ENCODE results near the gene SRP14.

SRP14 gene

DNA sequence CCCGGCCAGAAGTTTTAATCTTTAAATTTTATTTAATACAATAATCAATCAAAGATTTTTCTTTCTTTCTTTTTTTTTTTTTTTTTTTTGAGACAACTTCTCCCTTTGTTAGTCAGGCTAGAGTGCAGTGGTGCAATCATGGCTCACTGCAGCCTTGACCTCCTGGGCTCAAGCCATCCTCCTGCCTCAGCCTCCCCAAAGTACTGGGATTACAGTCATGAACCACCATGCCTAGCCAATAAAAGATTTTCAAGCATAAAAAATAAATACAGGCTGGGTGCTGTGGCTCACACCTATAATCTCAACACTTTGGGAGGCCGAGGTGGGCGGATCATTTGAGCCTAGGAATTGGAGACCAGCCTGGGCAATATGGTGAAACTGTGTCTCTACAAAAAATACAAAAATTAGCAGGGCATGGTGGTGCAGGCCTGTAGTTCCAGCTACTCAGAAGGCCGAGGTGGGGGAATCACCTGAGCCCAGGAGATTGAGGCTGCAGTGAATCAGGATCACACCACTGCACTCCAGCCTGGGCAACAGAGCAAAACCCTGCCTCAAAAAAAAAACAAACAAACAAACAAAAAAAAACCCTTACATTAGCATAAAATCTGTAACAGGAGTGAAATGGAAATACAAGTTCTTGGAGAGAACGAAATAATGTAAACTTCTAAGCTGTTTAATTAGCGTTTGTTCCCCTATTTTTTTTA is 29.1 kb upstream of the SRP14 start:
- DNase-seq = no peak

DNA sequence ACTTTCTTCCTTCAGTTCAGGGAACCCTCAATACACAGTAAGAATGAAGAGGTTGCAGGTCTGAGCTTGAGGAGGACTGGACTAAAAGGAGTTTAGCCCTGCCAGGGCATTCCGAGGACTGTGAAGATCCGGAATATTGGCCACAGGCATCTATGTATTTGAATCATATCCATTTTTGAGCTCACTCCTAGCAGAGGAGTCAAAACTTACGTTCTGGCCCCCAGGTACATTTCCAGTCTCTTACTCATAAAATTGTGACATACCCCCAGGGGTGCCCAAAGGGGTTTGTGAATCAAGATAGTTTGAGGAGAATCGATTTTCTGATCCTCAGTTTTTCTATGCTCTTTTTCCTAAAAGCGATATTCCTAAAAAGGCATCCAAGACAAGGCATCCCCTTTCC is 27.6 kb upstream of the SRP14 start:
- DNase-seq = no peak

GRCh38 chr15:40065166-40065565 is 26.2 kb upstream of the SRP14 start:
- no peak for DNase-seq

DNA sequence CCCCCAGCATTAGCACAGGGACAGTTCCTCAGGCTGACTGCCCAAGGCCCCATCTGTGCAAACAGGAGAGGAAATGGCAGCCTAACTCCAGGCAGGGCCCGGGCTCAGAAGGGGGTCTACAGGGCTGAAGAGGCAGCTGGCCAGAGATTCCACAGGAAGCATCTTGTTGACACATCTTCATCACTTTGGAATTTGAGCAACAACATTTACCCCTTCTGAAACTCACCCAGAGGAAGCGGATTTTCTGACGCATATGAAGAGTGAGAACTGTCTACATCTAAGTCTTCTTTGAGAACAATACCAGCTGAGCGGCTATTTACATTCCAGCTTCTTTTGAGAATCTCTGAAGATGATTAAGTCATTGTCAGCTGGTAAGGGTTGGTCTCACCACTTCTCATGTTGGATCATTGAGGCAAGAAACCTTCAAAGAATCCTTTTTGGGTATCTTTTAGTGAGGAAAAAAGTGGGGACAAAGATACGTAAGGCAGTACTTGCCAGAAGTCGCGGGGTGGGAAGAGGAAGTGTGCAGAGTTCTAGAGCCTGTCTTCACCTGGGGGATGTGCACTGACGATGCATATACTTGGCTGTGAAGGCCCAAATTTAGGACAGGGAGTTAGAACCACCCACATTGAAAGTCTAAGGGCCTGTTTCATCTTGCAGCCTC is 25.4 kb upstream of the SRP14 start:
- no peak for DNase-seq

- DNase-seq = no peak
Observed at GRCh38 chr15:40063563-40064011, 24.6 kb upstream of the SRP14 start.

DNA sequence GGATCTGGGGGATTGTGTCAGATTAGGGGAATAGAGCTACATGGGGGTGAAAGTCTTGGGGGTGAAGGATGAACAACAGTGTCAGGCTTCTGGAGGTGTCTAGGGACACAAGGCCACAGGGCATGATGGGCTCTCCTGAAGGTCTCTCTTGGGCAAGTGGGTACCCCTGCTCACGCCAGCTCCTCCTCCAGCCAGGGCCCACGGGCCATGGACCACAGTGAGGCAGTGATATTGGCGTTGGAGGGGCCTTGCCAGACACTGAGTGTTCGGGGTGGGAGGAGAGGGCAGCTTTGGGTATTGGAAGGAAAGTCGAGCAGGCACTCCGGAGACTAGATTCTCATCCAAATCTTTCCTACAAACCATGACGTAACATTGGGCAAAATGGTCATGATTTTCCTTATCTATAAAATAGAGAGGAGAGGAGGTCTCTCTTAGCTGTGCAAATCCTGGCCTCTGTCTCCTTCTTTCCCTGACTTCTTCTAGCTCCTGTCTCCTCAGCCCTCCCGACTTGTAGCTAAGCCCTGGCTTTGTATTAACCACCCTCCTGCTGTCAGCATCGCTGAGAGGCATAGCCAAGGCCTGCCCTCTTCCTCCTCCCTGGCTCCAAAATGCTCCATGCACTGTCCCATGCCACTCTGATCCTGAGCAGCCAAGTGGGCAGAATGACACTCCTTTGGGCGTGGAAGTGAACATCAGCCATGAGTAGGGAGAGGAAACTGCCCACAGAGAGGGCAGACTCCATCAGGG is 24.0 kb upstream of the SRP14 start:
- no peak for DNase-seq

- DNase-seq = no peak
Observed at GRCh38 chr15:40061212-40061901, 22.4 kb upstream of the SRP14 start.

DNA sequence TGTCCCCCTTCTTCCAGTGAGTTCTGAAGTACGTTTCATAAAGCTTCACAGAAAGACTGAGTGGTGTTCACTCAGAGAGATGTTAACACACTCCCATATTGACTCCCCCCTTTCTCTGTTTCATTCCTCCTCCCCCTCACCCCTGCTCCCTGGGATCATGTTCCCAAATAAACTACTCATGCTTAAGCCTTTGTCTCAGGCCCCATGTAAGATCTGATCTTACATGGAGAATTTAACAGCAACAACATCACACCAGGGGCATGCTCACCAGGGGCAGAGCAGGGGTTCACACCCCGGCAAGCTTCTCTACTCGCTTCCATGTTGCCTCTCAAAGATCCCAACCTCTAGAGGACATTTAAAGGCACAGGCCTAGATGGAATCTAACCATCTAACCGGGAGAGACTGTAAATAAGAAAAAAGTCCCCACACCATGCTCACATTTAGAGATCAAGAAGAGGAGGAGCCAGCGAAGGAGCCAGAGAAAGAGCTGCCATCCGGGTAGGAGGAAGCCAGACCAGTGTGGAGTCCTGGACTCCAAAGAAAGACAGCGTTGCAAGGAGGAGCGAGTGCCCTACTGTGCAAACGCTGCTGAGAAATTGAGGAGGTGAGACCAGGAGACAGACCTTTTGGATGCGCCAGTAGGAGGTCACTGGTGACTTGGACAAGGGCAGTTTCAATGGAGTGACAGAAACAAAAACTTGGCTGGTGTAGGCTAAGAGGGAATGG is 21.4 kb upstream of the SRP14 start:
- DNase-seq = no peak

GRCh38 chr15:40059821-40060220 is 20.8 kb upstream of the SRP14 start:
- no peak for DNase-seq

DNA sequence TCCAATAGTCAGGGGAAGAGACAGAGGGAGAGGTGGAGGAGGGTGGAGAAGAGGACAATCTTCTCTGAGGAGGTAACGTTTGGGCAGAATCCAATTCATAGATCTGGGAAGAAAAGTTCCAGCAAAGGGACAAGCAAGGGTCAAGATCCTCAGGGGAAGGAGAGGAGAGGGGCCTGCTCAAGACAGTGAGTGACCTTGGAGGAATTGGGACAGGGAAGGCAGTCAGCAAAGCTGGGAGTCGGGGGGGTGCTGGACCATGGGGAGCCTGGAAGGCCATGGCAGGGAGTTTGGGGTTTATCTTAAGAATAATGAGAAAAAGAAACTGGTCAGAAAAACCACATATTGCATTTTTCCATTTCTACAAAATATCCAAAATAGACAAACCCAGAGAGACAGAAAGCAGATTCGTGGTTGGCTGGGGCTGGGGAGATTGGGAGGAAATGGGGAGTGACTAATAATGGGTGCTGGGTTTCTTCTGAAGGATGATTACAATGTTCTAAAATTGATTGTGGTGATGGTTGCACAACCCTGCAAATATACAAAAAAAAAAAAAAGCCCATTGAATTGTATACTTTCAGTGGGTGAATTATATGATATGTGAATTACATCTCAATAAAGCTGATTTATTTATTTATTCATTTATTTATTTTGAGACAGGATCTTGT is 19.6 kb upstream of the SRP14 start:
- no peak for DNase-seq

GRCh38 chr15:40055576-40056293 is 16.8 kb upstream of the SRP14 start:
- no peak for DNase-seq

DNA sequence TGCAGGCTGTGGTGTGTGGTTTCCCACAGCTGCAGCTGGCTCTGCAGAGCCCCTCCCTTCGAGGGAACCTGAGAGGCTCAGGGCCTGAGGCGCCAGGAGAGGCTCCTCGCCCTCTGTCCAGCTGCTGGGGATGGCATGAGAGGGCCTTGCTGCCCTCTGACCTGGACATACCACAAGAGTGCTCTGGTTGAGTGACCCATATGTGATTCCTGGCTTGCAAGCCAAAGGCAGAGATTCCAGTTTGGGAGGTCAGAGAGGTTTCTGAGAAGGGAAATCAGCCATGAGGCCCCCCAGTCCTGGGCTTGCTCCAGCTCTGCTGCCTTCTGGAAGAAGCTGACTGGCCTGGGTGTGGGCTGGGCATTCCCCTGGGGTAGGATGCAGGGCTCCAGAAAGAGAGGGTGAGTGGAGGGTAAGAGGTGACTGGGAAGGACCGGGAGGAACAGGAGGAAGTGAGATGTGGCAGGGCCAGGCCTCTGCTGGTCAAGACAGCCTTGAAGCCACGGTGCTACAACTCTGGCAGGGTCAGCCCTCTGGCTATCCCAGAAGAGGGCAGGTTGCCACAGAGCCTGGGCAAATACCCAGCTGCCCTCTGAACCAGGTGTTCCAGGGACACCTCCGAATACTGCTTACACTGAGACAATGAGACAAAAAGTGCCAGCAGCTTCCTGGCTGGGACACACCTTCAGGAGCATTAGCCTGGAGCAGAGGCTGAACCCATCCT is 16.0 kb upstream of the SRP14 start:
- peak; percentile 18 for DNase-seq

- no peak for DNase-seq
Observed at GRCh38 chr15:40054605-40054854, 15.5 kb upstream of the SRP14 start.

DNA sequence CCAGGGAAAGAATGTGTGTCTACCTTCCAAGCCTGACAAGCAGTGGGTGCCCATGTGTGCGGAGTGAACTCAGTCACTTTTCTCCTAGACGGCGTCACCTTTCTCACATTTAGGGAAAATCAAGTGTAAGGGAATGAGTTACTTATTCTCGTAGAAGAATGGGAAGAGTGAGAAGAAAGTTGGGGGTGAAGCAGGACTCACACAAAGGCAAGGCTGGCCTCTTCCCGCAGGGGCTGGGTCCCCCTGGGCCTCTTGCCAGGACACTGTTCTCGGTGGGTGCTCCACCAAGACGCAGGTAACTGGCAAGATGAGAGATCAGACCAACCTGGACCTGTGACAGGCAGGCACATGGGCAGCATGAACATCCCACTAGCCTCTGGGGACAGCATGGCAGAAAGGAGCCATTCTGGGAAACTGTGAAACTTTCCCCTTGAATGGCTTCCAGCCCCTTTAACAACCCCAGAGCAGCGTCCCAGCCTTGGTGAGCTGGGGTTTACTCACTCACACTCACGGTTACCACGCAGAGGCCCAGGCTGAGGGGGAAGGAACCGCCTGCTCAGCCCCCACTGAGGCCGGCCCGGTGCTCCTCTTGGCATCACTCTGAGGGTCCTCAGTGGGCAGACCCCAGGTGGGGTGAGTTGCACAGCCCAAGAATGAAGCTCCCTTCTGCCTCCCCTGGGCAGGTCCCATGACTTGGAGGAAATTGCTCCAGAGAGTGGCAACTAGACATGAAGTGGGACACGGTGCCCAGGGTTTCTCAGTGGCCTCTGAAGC is 15.0 kb upstream of the SRP14 start:
- no peak for DNase-seq

DNA sequence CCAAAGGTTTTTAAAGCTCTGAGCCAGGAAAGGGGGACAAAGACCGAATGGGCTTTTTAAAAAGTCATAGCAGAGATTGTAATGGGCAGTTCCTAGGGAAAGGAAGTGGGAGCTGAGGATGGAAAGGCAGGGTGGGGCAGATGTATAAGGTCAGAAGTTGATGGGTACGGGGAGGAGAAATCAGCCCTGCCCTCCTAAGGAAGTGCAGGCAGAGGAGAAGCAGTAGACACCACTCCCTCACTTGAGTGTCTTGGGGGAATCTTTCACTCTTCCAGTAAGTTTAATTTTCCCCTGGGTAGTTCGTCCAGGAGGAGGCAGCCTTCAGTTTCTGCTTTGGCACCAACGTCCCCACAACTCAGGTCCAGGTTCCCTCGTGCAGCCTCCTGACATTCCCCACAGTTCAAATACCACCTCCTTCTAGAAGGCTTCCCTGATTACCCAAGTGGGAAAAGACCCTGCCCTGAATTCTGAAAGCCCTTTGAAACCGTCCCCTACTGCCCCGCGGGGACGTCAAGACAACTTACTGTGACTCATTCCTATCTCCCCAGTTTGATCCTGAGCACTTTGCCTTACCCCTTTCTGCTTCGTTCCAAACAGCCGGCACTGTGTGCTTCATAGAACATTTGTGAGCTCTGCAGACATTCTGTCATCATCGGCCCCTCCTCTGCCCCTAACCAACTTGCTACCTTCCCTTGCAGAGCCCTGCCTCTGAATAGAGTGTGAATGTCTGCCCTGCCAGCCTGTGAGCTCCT is 14.3 kb upstream of the SRP14 start:
- DNase-seq = no peak

DNA sequence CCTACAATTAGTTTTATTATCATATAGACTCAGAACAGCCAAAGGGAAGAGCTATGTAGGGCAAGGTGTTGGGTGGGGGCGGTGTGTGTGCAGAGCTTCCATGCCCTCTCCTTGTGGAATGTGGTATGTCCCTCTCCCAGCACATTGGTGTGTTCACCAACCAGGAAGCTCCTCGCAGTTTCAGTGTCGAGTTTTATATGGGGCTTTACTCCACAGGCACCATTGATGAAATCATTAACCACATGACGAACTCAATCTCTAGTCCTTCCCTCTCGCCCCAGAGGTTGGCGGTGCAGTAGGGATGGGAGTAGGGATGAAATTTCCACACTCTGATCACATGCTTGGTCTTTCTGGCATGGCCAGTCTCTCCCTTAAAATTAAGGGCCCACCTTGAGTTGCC is 13.6 kb upstream of the SRP14 start:
- no peak for DNase-seq

- no peak for DNase-seq
Observed at GRCh38 chr15:40051616-40052415, 12.8 kb upstream of the SRP14 start.

- DNase-seq = peak; percentile 37
Observed at GRCh38 chr15:40050788-40051470, 11.9 kb upstream of the SRP14 start.
